Peyer's patch (tissue), 4 donors: ENCODE results near the gene VAV2. TPM values are rescaled to one million over a fixed set of nuclear protein-coding genes. Genes with fewer than 3 reads are reported as not detected.

Source experiments
- DNase-seq, 3 donors: peaks; one replicate each; pipeline ENCODE4 v3.0.0-alpha.2; 2017 to 2019
- H3K27ac ChIP-seq, 4 donors: fragments of 200-600 bp; sonication (generic); one replicate each; pipeline ENCODE4 v1.5.1; 2016 to 2019
- H3K27me3 ChIP-seq, 2 donors: fragments of 200-600 bp; sonication (generic); one replicate each; pipeline ENCODE4 v1.5.1; 2019
- H3K36me3 ChIP-seq, 3 donors: fragments of 200-600 bp; sonication (generic); one replicate each; pipeline ENCODE4 v1.5.1; 2016 to 2019
- H3K4me1 ChIP-seq, 4 donors: fragments of 200-600 bp; sonication (generic); one replicate each; pipeline ENCODE4 v1.5.1; 2016 to 2019
- H3K4me3 ChIP-seq, 4 donors: fragments of 200-600 bp; sonication (generic); 1 replicate in 3 of 4; 2 replicates in 1 of 4; pipeline ENCODE4 v1.5.1; 2016 to 2019; ENCODE audit warnings: mild to moderate bottlenecking in 1 of 4
- H3K9me3 ChIP-seq, 4 donors: fragments of 200-600 bp; sonication (generic); one replicate each; pipeline ENCODE4 v1.5.1; 2016 to 2019; ENCODE audit warnings: mild to moderate bottlenecking in 1 of 4
- POLR2A ChIP-seq, 2 donors: fragments of 450-650 bp; IDR thresholded peaks; one replicate each; pipeline ENCODE4 v1.5.1; 2017; ENCODE audit warnings: antibody characterized with exemption in 2 of 2, mild to moderate bottlenecking in 2 of 2, moderate library complexity in 2 of 2
- total RNA-seq, 4 donors: library from RNA; depleted of rRNA; stranded (reverse); fragments of >200 nt; gene quantifications; one replicate each; pipeline ENCODE4 v1.1.0, GENCODE V29; 2016
- TF ChIP-seq, protein P1 (sequence below), 6 experiments: fragments of 450-650 bp in 4 of 6; fragments of 200-600 bp in 2 of 6; sonication (generic) in 1 of 6; IDR thresholded peaks; one replicate each; pipeline ENCODE4 v1.5.1; 2017 to 2019; ENCODE audit warnings: antibody characterized with exemption in 6 of 6, mild to moderate bottlenecking in 3 of 6, moderate library complexity in 1 of 6

Gene VAV2
- total RNA-seq, 4 donors from 2014 or later: 47.9 to 61.8 (median 58.9) TPM

DNA sequence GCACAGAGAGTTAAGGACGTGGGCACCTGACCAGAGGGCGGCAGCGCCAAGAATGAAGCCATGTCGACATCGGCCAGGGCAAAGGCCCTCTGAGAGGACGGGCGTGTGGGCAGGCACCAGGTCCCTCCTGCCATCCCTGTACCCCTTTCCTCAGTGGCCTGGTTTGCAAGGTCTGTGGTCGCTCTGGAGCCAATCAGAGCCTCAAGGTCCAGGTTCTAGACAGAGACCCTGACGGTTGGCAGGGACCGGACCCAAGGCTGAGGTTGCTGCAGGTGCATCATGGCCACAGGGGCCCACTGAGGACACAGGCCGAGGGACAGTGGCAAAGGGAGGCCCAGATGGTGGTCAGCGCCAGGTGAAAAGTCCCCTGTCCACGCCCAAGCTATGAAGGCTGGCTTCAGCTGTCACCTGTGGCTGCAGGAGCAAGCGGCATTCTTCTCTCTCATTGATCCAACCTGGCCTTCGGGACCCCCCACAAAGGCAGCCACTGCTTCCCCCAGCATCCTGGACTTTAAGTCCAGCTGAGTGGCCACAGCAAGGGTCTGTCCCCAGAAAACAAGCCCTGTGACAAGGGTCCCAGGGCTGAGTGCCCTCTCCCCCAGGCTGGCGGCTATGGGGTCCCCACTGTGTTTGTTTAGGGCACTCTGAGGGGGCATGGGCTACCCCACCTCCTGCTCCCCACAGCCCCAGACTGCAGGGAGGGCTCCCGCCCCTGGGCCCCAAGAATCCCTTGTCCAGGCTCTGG lies 48.9 kb downstream of the VAV2 start:
- Histone ChIP-seq H3K4me3 (no peak overlapping the region), H3K36me3 (peaks cover 0 to 6% (median 0%) of the 10 kb centered on the region in 3 donors), H3K27ac (no peak overlapping the region), H3K9me3 (no peaks in the 10 kb centered on the region), H3K27me3 (no peaks in the 10 kb centered on the region), H3K4me1 (peaks cover 0 to 17% (median 7%) of the 10 kb centered on the region in 4 donors)
- TF ChIP-seq, protein P1, sequence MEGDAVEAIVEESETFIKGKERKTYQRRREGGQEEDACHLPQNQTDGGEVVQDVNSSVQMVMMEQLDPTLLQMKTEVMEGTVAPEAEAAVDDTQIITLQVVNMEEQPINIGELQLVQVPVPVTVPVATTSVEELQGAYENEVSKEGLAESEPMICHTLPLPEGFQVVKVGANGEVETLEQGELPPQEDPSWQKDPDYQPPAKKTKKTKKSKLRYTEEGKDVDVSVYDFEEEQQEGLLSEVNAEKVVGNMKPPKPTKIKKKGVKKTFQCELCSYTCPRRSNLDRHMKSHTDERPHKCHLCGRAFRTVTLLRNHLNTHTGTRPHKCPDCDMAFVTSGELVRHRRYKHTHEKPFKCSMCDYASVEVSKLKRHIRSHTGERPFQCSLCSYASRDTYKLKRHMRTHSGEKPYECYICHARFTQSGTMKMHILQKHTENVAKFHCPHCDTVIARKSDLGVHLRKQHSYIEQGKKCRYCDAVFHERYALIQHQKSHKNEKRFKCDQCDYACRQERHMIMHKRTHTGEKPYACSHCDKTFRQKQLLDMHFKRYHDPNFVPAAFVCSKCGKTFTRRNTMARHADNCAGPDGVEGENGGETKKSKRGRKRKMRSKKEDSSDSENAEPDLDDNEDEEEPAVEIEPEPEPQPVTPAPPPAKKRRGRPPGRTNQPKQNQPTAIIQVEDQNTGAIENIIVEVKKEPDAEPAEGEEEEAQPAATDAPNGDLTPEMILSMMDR (IDR thresholded peaks at IDR 0.05): no peak
- no peak for TF ChIP-seq POLR2A (IDR thresholded peaks at IDR 0.05)
- no peak for DNase-seq

DNA sequence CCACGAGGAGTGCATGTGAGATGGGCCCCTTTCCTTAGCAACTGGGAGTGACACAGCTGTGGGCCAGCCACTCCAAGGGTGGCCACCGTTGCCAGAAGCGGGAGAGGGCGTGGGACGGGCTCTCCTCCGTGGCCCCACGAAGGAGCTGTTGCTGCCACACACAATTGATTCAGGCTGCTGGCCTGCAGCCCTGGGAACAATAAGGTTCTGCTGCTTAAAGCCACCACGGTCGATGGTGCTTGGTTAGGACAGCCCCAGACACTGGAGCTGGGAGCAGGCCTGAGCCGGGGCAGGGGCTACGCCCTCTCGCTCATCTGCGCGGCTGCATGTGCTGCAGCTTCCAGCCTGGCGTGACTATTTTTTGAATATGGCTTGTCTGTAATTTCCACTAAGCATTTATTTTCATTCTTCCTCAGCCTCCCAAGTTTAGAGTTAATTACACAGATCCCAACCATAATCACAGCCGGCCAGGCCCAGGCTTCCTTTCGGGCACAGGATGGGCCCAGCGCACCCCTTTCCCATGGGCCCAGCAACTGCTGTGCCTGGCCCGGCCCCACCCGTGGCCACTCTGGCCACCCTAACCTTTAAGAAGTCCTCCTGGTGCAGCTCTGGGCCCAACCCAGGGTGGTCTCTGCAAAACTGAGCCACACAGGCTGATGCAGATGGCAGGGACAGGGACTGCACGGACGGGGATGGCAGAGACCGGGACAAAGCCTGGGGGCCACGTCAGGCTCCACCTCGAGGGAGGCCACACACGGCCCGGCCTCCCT lies 49.7 kb downstream of the VAV2 start:
- DNase-seq: no peak
- Histone ChIP-seq H3K9me3 (no peaks in the 10 kb centered on the region), H3K27ac (no peak overlapping the region), H3K4me3 (no peak overlapping the region), H3K4me1 (peaks cover 0 to 17% (median 7%) of the 10 kb centered on the region in 4 donors), H3K27me3 (no peaks in the 10 kb centered on the region), H3K36me3 (peaks cover 0 to 14% (median 0%) of the 10 kb centered on the region in 3 donors)
- TF ChIP-seq, protein P1 (IDR thresholded peaks at IDR 0.05): no peak
- no peak for TF ChIP-seq POLR2A (IDR thresholded peaks at IDR 0.05)

DNA sequence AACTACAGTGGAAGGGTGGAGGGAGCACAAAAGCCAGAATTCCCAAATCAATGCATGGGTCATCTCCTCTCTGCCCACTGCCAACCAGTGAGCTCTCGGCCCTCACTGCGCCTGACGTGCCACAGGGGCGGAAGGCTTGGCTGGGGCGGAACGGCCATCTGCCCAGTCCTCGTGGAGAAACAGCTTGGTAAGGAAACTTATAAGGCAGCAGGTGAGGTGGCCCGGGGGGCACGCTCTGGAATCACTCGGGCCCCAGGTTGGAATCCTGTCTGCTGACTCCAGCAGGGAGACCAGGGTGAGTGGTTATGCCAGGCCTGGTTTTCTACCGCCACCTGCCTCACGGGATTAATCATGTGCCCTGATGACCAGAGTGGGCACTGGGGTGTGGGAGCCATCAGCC lies 52.3 kb downstream of the VAV2 start:
- no peaks in the 10 kb centered on the region for H3K27me3 ChIP-seq
- H3K27ac ChIP-seq: no peak overlapping the region
- no peak overlapping the region for H3K4me3 ChIP-seq
- peaks cover 0 to 8% (median 0%) of the 10 kb centered on the region in 3 donors for H3K36me3 ChIP-seq
- DNase-seq: no peak
- TF ChIP-seq, protein P1 (IDR thresholded peaks at IDR 0.05): no peak
- TF ChIP-seq POLR2A (IDR thresholded peaks at IDR 0.05): no peak
- H3K9me3 ChIP-seq: no peaks in the 10 kb centered on the region
- H3K4me1 ChIP-seq: peaks cover 0 to 21% (median 8%) of the 10 kb centered on the region in 4 donors

DNA sequence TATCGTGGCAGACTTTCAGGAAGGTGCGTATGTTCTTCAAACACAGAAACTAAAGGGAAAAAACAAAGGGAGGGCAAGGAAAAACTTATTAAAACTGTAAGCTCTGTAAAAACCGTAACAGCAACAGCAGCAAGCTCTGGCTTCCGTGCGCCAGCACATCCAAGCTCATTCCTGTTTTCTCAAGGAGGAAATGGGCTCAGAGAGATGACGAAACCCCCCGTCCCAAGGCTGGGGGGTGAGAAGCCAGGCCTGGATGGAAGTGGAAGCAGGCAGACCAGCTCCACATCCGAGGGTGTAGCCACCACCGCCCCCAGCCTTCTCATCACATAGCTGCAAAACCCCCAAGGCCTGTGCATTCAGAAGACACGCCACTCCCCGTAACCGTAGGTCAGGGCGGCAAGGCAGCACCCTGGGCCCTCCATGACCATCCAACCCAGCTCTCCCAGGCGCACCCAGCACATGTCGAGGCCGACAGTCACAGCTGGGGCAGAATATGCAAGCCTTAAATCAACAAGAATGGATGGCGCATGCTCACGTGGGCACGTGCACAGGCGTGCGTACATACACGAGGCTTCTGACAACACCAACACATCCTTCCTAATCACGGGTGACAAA lies 52.8 kb downstream of the VAV2 start:
- peaks cover 0 to 8% (median 0%) of the 10 kb centered on the region in 3 donors for H3K36me3 ChIP-seq
- H3K27ac ChIP-seq: no peak overlapping the region
- no peak for DNase-seq
- no peak overlapping the region for H3K4me3 ChIP-seq
- H3K4me1 ChIP-seq: peaks cover 0 to 27% (median 11%) of the 10 kb centered on the region in 4 donors
- TF ChIP-seq, protein P1 (IDR thresholded peaks at IDR 0.05): no peak
- TF ChIP-seq POLR2A (IDR thresholded peaks at IDR 0.05): no peak
- H3K27me3 ChIP-seq: no peaks in the 10 kb centered on the region
- no peaks in the 10 kb centered on the region for H3K9me3 ChIP-seq

DNA sequence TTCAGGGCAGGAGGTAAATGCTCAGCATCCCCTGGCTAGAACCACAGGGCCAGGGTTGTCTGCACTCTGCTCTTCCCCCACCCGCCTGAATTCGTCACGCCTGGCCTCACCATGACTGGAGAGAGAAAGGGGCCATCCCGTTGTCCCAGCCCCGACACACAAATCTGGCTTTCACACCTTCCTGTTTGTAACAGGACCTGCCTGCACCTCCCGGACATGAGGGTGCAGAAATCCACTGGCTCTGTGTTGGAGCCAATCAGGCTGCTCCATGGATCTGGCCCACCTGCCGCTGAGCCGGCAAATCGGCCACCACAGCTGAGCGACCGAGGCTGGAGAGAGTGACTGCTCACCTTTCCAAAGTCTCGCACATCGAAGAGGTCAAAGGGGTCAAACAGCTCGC lies 53.4 kb downstream of the VAV2 start:
- H3K27me3 ChIP-seq: no peaks in the 10 kb centered on the region

More for the DNA sequence above, 53.4 kb downstream of the VAV2 start:
- Histone ChIP-seq H3K4me3 (no peak overlapping the region), H3K9me3 (no peaks in the 10 kb centered on the region), H3K36me3 (peaks cover 0 to 8% (median 0%) of the 10 kb centered on the region in 3 donors), H3K4me1 (peaks cover 0 to 29% (median 12%) of the 10 kb centered on the region in 4 donors), H3K27ac (no peak overlapping the region)
- DNase-seq: no peak
- TF ChIP-seq, protein P1 (IDR thresholded peaks at IDR 0.05): no peak
- no peak for TF ChIP-seq POLR2A (IDR thresholded peaks at IDR 0.05)
